Right cardiac atrium (tissue), 5 donors: Measurements from ENCODE around the gene IL17F. TPM values are rescaled to one million over a fixed set of nuclear protein-coding genes. Genes with fewer than 3 reads are reported as not detected.
A peak's percentile ranks its signal among the peaks of the same experiment; 100 is the strongest.
"Not testable (repeated sequence)": the region's sequence is repeated elsewhere in the genome, so short reads cannot be mapped to it uniquely, and the experiment has no call there.

Source experiments
- ATAC-seq, 2 donors: fragments of 200-7000 bp; cut with Tn5 transposase; one replicate each; pipeline versions ENCODE4 v1.8.0 to v1.9.1; 2020; ENCODE audit warnings: moderate library complexity in 2 of 2, mild to moderate bottlenecking in 1 of 2
- DNase-seq, 3 donors: peaks; one replicate each; pipeline ENCODE4 v3.0.0-alpha.2; 2020
- H3K27ac ChIP-seq: one replicate; pipeline ENCODE4 v1.5.1; 2013; ENCODE audit warnings: mild to moderate bottlenecking, low read length, control low read depth, moderate library complexity
- H3K27me3 ChIP-seq: one replicate; pipeline ENCODE4 v1.6.1; 2013; ENCODE audit not compliant: control insufficient read depth, insufficient read depth
- H3K4me1 ChIP-seq: one replicate; pipeline ENCODE4 v1.6.1; 2013; ENCODE audit warnings: low read length; ENCODE audit not compliant: control insufficient read depth, insufficient read depth
- H3K4me3 ChIP-seq: one replicate; pipeline ENCODE4 v1.5.1; 2013; ENCODE audit warnings: low read length, control low read depth
- H3K9me3 ChIP-seq: one replicate; pipeline ENCODE4 v1.6.1; 2013; ENCODE audit warnings: low read length; ENCODE audit not compliant: control insufficient read depth
- WGBS: extraction: QIAGEN DNeasy Blood & Tissue Kit; methylation state at CpG from one replicate; pipeline ENCODE4 v1.1.7; 2013; 5-methylcytosine and 5-hydroxymethylcytosine counted together
- intact Hi-C, 4 donors: fragments of 100-400 bp; cut with DNase I; formaldehyde crosslinking; loops; one replicate each; pipeline versions ENCODE4 v1.11.0 to v1.14.0; 2022 to 2023
- polyA plus RNA-seq: library from polyadenylated mRNA; stranded (reverse); fragments of 200-250 nt; gene quantifications from one replicate; pipeline ENCODE4 v1.2.3, GENCODE V29; 2013
- total RNA-seq, 4 donors: library from RNA; stranded (reverse); fragmentation: NEBNext Ultra II Directional; extraction: Animal tissue kit (Norgen Biotek cat#: 25700); gene quantifications; one replicate each; pipeline ENCODE4 v1.2.1, GENCODE V29; 2021
- donor health status: healthy with polysubstance abuse.
- donor health status: DM: no; HTN: yes; CAD: no.
- donor health status: DM: no; HTN: no; CAD: no.
- donor health status: DM: no; HTN: yes; CAD: no; lungs with severe emphysema.
- donor health status: DM: yes; HTN: yes; CAD: no.

Gene IL17F
- total and polyA plus RNA-seq, 5 donors: not detected

- H3K9me3 ChIP-seq: no peaks in the 10 kb centered on the region
- H3K27ac ChIP-seq: no peak overlapping the region
- no peaks in the 10 kb centered on the region for H3K4me1 ChIP-seq
- ATAC-seq: no peak
- DNase-seq: no peak
- H3K27me3 ChIP-seq: no peaks in the 10 kb centered on the region
- no peak overlapping the region for H3K4me3 ChIP-seq
- intact Hi-C loops: no loop called here
These were observed 28.5 kb downstream of the IL17F start for GRCh38 chr6:52215787-52216186.

GRCh38 chr6:52213127-52213526 lies 31.2 kb downstream of the IL17F start:
- DNase-seq (no peak), ATAC-seq (no peak)
- no peaks in the 10 kb centered on the region for H3K9me3 ChIP-seq
- no peak overlapping the region for H3K4me3 ChIP-seq
- WGBS: 57% methylated on average over 2 of the region's 2 CpGs
- H3K27me3 ChIP-seq: no peaks in the 10 kb centered on the region
- peaks cover 2% of the 10 kb centered on the region for H3K4me1 ChIP-seq
- no peak overlapping the region for H3K27ac ChIP-seq
- intact Hi-C loops: no loop called here

- intact Hi-C loops: no loop called here
- Histone ChIP-seq H3K9me3 (no peaks in the 10 kb centered on the region), H3K4me3 (no peak overlapping the region), H3K27ac (no peak overlapping the region), H3K27me3 (no peaks in the 10 kb centered on the region), H3K4me1 (peaks cover 2% of the 10 kb centered on the region)
- DNase-seq: no peak
- WGBS: 67% methylated on average over 2 of the region's 2 CpGs
- ATAC-seq: no peak
These were observed 34.1 kb downstream of the IL17F start for GRCh38 chr6:52210227-52210626.

- H3K4me3 ChIP-seq: no peak overlapping the region
- intact Hi-C loops: no loop called here
- 61% methylated on average over 2 of the region's 2 CpGs for WGBS
- no peaks in the 10 kb centered on the region for H3K9me3 ChIP-seq
- no peak overlapping the region for H3K27ac ChIP-seq
- no peak for DNase-seq
- no peak for ATAC-seq
- no peaks in the 10 kb centered on the region for H3K27me3 ChIP-seq
- peaks cover 2% of the 10 kb centered on the region for H3K4me1 ChIP-seq
These were observed 34.5 kb downstream of the IL17F start for GRCh38 chr6:52209770-52210169.

- Histone ChIP-seq H3K9me3 (no peaks in the 10 kb centered on the region), H3K27me3 (no peaks in the 10 kb centered on the region), H3K4me1 (peaks cover 2% of the 10 kb centered on the region), H3K27ac (no peak overlapping the region), H3K4me3 (no peak overlapping the region)
- intact Hi-C loops: no loop called here
- ATAC-seq (peak in 1 of 2 donors; percentile 29), DNase-seq (no peak)
- WGBS: 67% methylated on average over 3 of the region's 3 CpGs
These were observed 35.7 kb downstream of the IL17F start for GRCh38 chr6:52208612-52209011.

- intact Hi-C loops: no loop called here
- 93% methylated on average over 2 of the region's 2 CpGs for WGBS
These were observed 37.2 kb downstream of the IL17F start for GRCh38 chr6:52207066-52207465.

GRCh38 chr6:52201493-52201892 lies 42.8 kb downstream of the IL17F start:
- ATAC-seq: no peak

More at GRCh38 chr6:52207066-52207465, 37.2 kb downstream of the IL17F start:
- DNase-seq (no peak), ATAC-seq (no peak)
- Histone ChIP-seq H3K27ac (no peak overlapping the region), H3K4me3 (no peak overlapping the region), H3K27me3 (no peaks in the 10 kb centered on the region), H3K4me1 (peaks cover 2% of the 10 kb centered on the region), H3K9me3 (no peaks in the 10 kb centered on the region)

GRCh38 chr6:52201046-52201445 lies 43.3 kb downstream of the IL17F start:
- H3K9me3 ChIP-seq: no peaks in the 10 kb centered on the region
- H3K27ac ChIP-seq: no peak overlapping the region
- 51% methylated on average over 1 of the region's 1 CpG for WGBS
- ATAC-seq (no peak), DNase-seq (no peak)
- intact Hi-C loops: no loop called here
- H3K4me3 ChIP-seq: no peak overlapping the region
- no peaks in the 10 kb centered on the region for H3K27me3 ChIP-seq
- no peaks in the 10 kb centered on the region for H3K4me1 ChIP-seq

More at GRCh38 chr6:52201493-52201892, 42.8 kb downstream of the IL17F start:
- H3K4me1 ChIP-seq: no peaks in the 10 kb centered on the region
- no peaks in the 10 kb centered on the region for H3K27me3 ChIP-seq
- no peak overlapping the region for H3K4me3 ChIP-seq
- no peaks in the 10 kb centered on the region for H3K9me3 ChIP-seq
- H3K27ac ChIP-seq: no peak overlapping the region
- DNase-seq: no peak
- intact Hi-C loops: no loop called here

GRCh38 chr6:52200088-52200487 lies 44.2 kb downstream of the IL17F start:
- H3K4me3 ChIP-seq, H3K27ac ChIP-seq, ATAC-seq, H3K4me1 ChIP-seq, intact Hi-C loops, DNase-seq, H3K27me3 ChIP-seq, H3K9me3 ChIP-seq: not testable (repeated sequence)
- WGBS: 61% methylated on average over 5 of the region's 5 CpGs

- DNase-seq (no peak), ATAC-seq (no peak)
- no peaks in the 10 kb centered on the region for H3K4me1 ChIP-seq
- intact Hi-C loops: no loop called here
- no peak overlapping the region for H3K27ac ChIP-seq
- 31% methylated on average over 2 of the region's 2 CpGs for WGBS
- no peaks in the 10 kb centered on the region for H3K27me3 ChIP-seq
- no peaks in the 10 kb centered on the region for H3K9me3 ChIP-seq
- H3K4me3 ChIP-seq: no peak overlapping the region
These were observed 48.4 kb downstream of the IL17F start for GRCh38 chr6:52195886-52196285.

- no peak for ATAC-seq
- no peaks in the 10 kb centered on the region for H3K27me3 ChIP-seq
- no peaks in the 10 kb centered on the region for H3K9me3 ChIP-seq
- no peak overlapping the region for H3K27ac ChIP-seq
- intact Hi-C loops: no loop called here
- no peaks in the 10 kb centered on the region for H3K4me1 ChIP-seq
- H3K4me3 ChIP-seq: no peak overlapping the region
- WGBS: 65% methylated on average over 3 of the region's 3 CpGs
- DNase-seq: no peak
These were observed 52.5 kb downstream of the IL17F start for GRCh38 chr6:52191824-52192223.

GRCh38 chr6:52190409-52190808 lies 53.9 kb downstream of the IL17F start:
- Histone ChIP-seq H3K4me1 (no peaks in the 10 kb centered on the region), H3K27ac (no peak overlapping the region), H3K9me3 (no peaks in the 10 kb centered on the region), H3K27me3 (no peaks in the 10 kb centered on the region), H3K4me3 (no peak overlapping the region)
- ATAC-seq (no peak), DNase-seq (no peak)
- intact Hi-C loops: no loop called here
- WGBS: 67% methylated on average over 3 of the region's 3 CpGs
